T47D (cell line): ENCODE data around the gene XAB2.

Experiments used
- DNase-seq, 2 experiments: peaks; one replicate each; pipeline versions ENCODE4 v3.0.0 to v3.0.0-alpha.2; 2011 to 2012; ENCODE audit warnings: low read depth in 1 of 2, low spot score in 1 of 2
- JUND ChIP-seq: IDR thresholded peaks from 2 replicates; pipeline ENCODE4 v1.6.1; 2012; ENCODE audit warnings: low read depth
- in situ Hi-C: cut with HindIII; loops from 2 replicates; pipeline ENCODE4 v1.10.0; 2016; ENCODE audit warnings: low sequenced_read_pairs, low pct_unique_long_range_greater_than_20kb

Gene XAB2

GRCh38 chr19:7636691-7637373 lies 7.5 kb upstream of the XAB2 start, which contains the start of gene STXBP2:
TSS of gene STXBP2 (plus strand) at chr19:7637110. CDS start at chr19:7637150, 40 bp downstream.
- in situ Hi-C loops: no loop called here
- no peak for TF ChIP-seq JUND
- peak; percentile 82 to 89 for DNase-seq

DNA sequence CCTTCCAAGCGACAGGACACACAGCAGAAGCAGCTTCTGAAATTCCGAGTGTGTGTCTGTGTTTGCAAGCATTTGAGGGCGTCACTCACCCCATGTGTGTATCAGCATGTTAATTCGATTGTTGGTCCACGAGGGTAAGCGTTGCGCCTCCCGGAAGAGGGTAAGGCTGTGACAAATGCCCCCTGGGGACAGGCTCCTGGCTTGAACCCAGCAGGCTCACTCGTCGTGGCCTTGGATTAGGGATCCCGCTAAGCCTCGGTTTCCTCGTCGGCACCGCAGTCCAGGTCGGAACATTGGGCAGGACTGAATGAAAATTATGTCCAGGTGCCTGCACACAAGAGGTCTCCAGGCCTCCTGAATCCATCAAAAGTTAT lies 7.0 kb upstream of the XAB2 start:
- in situ Hi-C loops: no loop called here
- no peak for DNase-seq
- no peak for TF ChIP-seq JUND

GRCh38 chr19:7635670-7636069 lies 6.3 kb upstream of the XAB2 start:
- peak in 1 of 2 experiments; percentile 65 for DNase-seq
- in situ Hi-C loops: no loop called here
- no peak for TF ChIP-seq JUND

GRCh38 chr19:7633698-7634097 lies 4.4 kb upstream of the XAB2 start, which contains the start of gene PCP2:
TSS of gene PCP2 (minus strand) at chr19:7633719. CDS start at chr19:7633457, 262 bp downstream.
- TF ChIP-seq JUND: no peak
- in situ Hi-C loops: no loop called here
- DNase-seq: no peak

DNA sequence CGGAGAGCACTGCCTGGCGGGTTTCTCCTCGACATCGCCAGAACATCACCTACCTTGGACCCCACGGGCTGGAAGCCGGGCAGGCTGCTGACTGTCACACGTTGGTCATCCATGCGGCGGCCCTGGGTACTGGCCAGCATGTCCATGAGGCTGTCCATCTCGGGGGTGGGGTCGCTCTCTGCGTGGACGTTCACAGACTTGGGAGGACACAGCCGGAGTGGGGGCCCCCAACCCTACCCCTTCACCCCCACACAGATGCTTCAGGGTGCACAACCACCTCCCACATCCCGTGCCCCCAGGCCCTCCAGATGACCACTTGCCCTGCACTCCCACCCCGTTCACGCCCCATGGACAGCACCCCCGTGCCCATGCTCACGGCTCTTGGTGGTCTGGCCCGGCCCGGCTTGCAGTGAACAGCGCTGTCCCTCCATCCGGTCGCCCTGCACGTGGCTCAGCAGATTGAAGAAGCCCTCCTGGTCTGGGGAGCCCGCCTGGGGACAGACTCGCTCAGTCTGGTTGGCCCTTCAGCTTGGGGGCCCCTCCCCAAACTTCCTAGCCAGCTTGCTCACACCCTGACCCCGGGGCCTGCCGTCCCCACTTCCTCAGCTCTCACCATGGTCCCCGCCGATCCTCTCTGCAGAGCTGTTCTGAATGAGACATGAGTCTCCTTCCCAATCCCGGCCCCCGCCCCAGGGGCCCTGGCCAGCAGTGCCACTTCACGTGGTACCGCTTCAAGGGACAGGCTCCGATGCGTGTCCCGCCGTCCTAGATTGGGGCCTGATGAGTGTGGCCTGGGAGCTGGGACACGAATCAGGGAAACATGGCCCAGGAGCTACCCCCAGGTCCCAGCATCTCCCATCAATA lies 3.2 kb upstream of the XAB2 start:
- TF ChIP-seq JUND: no peak
- in situ Hi-C loops: no loop called here
- no peak for DNase-seq

DNA sequence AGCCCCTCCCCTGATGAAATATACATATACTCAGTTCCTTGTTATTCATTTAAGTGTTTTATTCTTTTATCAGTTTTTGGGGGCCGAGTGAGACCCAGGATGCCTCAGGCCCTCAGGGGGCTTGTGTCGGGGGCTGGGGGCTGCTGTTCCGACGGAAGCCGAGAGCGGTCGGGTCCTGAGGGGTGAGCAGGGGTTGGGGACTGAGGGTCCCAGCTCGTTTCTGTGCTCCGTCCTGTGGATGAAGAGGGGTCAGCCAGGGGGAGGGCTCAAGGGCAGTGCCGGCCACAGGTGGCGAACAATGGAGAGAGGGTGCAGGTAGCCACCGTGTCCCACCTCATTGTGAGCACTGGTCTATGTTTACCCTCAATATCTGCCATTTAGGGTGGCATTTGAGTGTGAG lies 2.2 kb upstream of the XAB2 start:
- TF ChIP-seq JUND: no peak

DNA sequence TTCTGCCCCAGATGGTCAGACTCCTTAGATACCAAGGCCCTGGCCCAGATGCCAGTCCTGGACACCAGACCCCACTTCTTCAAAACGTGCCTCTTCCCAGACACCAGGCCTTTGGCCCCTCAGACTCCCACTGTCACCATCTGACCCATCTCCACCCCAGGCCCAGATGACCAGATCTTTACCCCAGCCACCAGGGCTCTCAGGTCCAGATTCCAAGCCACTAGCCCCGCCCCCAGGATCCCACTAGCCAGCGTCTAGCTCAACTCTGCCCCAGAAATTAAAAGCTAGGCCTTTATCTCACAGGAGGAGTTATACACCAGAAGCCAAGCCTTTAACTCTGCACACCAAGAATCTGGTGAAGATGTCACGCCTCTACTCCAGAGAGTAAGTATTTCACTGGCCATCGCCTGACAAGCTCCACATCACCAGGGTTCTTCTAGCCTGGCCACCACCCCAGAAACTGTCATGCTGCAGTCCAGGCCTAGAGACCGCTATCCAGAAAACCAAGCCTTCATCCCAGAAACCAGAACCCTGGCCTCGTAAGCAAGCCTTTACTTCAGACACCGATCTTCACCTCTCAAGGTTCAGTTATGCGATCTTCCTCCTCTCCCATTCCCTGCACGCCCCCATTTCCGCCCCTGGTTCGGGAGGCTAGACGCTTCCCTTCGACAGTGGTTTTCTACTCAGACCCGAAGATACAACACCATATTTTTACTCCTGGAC lies 595 bp downstream of the XAB2 start:
- in situ Hi-C loops: no loop called here
- DNase-seq: no peak
- no peak for TF ChIP-seq JUND

More for the DNA sequence above, 2.2 kb upstream of the XAB2 start:
- in situ Hi-C loops: no loop called here
- DNase-seq: no peak

DNA sequence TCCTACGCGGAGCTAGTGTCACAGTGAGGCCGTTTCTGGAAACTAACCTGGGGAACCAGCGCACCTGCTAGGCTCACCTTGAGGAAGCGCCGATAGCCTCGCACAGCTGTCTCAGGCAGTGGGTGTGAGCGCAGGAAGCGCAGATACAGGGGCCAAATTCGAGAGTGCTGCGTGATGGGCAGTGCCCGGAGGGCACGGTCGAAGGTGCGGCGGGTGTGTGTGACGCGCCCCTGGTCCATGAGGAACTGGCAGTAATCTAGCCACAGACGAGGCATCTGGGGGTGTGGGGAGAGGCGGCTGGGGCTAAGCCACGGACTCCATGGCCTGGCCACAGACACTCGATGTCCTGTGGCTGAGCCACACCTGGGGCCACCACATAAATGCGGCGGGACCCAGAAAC lies 2.2 kb downstream of the XAB2 start:
- in situ Hi-C loops: no loop called here
- no peak for TF ChIP-seq JUND
- DNase-seq: no peak

DNA sequence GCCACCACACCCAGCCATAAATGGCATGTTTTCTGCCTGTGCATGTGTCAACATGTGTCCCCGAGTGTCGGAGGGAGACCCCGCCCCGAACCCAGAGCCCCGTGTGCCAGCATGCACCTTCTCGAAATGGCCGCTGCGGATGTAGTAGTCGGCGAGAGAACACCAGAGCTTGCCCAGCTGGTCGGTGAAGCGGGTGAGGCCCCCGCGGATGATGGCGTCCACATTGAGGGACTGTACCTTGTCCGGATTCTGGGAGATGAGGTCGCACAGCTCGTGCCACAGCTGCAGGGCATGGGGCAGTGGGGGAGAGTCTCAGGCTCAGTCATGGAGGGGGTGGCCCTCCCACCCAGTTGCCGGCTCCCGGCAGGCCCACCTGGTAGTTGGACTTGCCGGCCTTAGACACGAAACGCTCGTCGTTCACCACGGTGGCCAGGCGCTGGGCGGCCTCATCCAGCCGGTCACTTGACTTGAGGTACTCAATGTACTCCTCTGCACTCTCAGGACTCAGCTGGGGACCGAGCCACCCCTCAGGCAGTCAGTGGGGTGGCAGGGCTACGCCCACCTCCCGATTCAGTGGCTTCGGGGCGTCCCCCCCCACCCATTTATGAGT lies 3.5 kb downstream of the XAB2 start:
- in situ Hi-C loops: no loop called here
- DNase-seq: no peak

DNA sequence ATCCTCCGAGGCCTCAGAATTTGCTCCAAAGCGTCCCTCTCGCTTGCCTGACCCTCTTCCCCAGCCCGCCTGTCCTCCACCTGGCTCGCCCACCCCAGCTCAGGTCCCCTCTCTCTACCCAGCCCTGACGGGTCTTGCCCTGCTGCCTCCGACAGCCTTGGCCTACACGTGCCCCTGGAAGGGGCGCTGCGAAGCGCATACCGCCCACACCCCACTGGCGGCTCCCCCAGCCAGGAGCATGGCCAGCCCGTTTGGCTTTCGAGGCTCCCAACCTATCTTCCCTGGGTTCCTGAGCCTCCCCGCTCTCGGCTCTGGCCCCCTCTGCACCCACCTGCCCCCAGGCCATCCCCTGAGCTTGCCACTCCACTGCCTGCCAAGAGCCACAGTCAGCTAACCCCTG lies 4.5 kb downstream of the XAB2 start:
- no peak for TF ChIP-seq JUND
- no peak for DNase-seq
- in situ Hi-C loops: no loop called here

More for the DNA sequence above, 3.5 kb downstream of the XAB2 start:
- no peak for TF ChIP-seq JUND

GRCh38 chr19:7623725-7624603 lies 5.4 kb downstream of the XAB2 start:
- TF ChIP-seq JUND: no peak
- in situ Hi-C loops: no loop called here

More at GRCh38 chr19:7623725-7624603, 5.4 kb downstream of the XAB2 start:
- no peak for DNase-seq
